H9 (cell line): ENCODE measurements around the gene UBXN10. TPM values are rescaled to one million over a fixed set of nuclear protein-coding genes. Genes with fewer than 3 reads are reported as not detected.

Source experiments
- DNase-seq: peaks from one replicate; pipeline ENCODE4 v3.0.0-alpha.2; 2017
- H2AFZ ChIP-seq: one replicate; pipeline ENCODE4 v1.6.1; 2013; ENCODE audit warnings: mild to moderate bottlenecking, low read length, control low read depth, moderate library complexity
- H2AK5ac ChIP-seq: 2 replicates; pipeline ENCODE4 v1.6.1; 2013; ENCODE audit warnings: low read length, control low read depth, mixed read lengths; ENCODE audit not compliant: insufficient read length
- H2BK120ac ChIP-seq: one replicate; pipeline ENCODE4 v1.6.1; 2013; ENCODE audit warnings: low read depth, mild to moderate bottlenecking, low read length, control low read depth, inconsistent platforms; ENCODE audit not compliant: poor library complexity, severe bottlenecking
- H2BK12ac ChIP-seq: 2 replicates; pipeline ENCODE4 v1.6.1; 2013; ENCODE audit warnings: low read length, control low read depth, mixed read lengths, low read depth; ENCODE audit not compliant: insufficient read length
- H2BK15ac ChIP-seq: 2 replicates; pipeline ENCODE4 v1.6.1; 2013; ENCODE audit warnings: low read depth, low read length, control low read depth
- H2BK20ac ChIP-seq: one replicate; pipeline ENCODE4 v1.6.1; 2013; ENCODE audit warnings: low read depth, mild to moderate bottlenecking, low read length, control low read depth, inconsistent platforms; ENCODE audit not compliant: poor library complexity, severe bottlenecking
- H2BK5ac ChIP-seq: 2 replicates; pipeline ENCODE4 v1.6.1; 2013; ENCODE audit warnings: low read length, control low read depth, mixed read lengths; ENCODE audit not compliant: insufficient read length
- H3K14ac ChIP-seq: 2 replicates; pipeline ENCODE4 v1.6.1; 2013; ENCODE audit warnings: low read length, control low read depth; ENCODE audit not compliant: insufficient read depth
- H3K18ac ChIP-seq: 2 replicates; pipeline ENCODE4 v1.6.1; 2013; ENCODE audit warnings: low read depth, mild to moderate bottlenecking, mixed read lengths, low read length, control low read depth; ENCODE audit not compliant: insufficient read length
- H3K23ac ChIP-seq: 2 replicates; pipeline ENCODE4 v1.6.1; 2013; ENCODE audit warnings: low read length, control low read depth, mixed read lengths, low read depth; ENCODE audit not compliant: insufficient read length
- H3K23me2 ChIP-seq: 2 replicates; pipeline ENCODE4 v1.6.1; 2013; ENCODE audit warnings: low read depth, mild to moderate bottlenecking, mixed read lengths, low read length, control low read depth; ENCODE audit not compliant: insufficient read length, poor library complexity, severe bottlenecking
- H3K27ac ChIP-seq: 2 replicates; pipeline ENCODE4 v1.5.1; 2013; ENCODE audit warnings: low read length, control low read depth, mixed read lengths, low read depth; ENCODE audit not compliant: insufficient read length
- H3K27me3 ChIP-seq: 2 replicates; pipeline ENCODE4 v1.6.1; 2013; ENCODE audit warnings: low read length, control low read depth, inconsistent platforms; ENCODE audit not compliant: insufficient read depth
- H3K4ac ChIP-seq: 2 replicates; pipeline ENCODE4 v1.6.1; 2013; ENCODE audit warnings: low read depth, mild to moderate bottlenecking, control low read depth, inconsistent platforms, low read length, moderate library complexity
- H3K4me1 ChIP-seq: 2 replicates; pipeline ENCODE4 v1.6.1; 2013; ENCODE audit warnings: low read length, control low read depth, inconsistent platforms; ENCODE audit not compliant: insufficient read depth
- H3K4me2 ChIP-seq: 2 replicates; pipeline ENCODE4 v1.6.1; 2013; ENCODE audit warnings: low read length, control low read depth, mixed read lengths; ENCODE audit not compliant: insufficient read length, insufficient read depth
- H3K56ac ChIP-seq: 2 replicates; pipeline ENCODE4 v1.6.1; 2013; ENCODE audit warnings: low read depth, mild to moderate bottlenecking, mixed read lengths, low read length, control low read depth; ENCODE audit not compliant: insufficient read length
- H3K79me1 ChIP-seq: 2 replicates; pipeline ENCODE4 v1.6.1; 2013; ENCODE audit warnings: low read depth, mild to moderate bottlenecking, moderate library complexity, low read length, control low read depth, inconsistent platforms; ENCODE audit not compliant: insufficient read depth, poor library complexity, severe bottlenecking
- H3K79me2 ChIP-seq: 2 replicates; pipeline ENCODE4 v1.6.1; 2013; ENCODE audit warnings: low read length, control low read depth, inconsistent platforms; ENCODE audit not compliant: insufficient read depth
- H3K9ac ChIP-seq: 2 replicates; pipeline ENCODE4 v1.6.1; 2013; ENCODE audit warnings: low read length, control low read depth, mixed read lengths; ENCODE audit not compliant: insufficient read length; ENCODE audit errors: extremely low read depth
- H3K9me3 ChIP-seq: one replicate; pipeline ENCODE4 v1.6.1; 2013; ENCODE audit warnings: low read depth, low read length, inconsistent platforms; ENCODE audit not compliant: control insufficient read depth
- H3T11ph ChIP-seq: one replicate; pipeline ENCODE4 v1.6.1; 2013; ENCODE audit warnings: mild to moderate bottlenecking, low read length, control low read depth, inconsistent platforms
- H4K20me1 ChIP-seq: one replicate; pipeline ENCODE4 v1.6.1; 2013; ENCODE audit not compliant: control insufficient read depth, insufficient read length, insufficient read depth
- H4K5ac ChIP-seq: 2 replicates; pipeline ENCODE4 v1.6.1; 2013; ENCODE audit warnings: low read depth, mild to moderate bottlenecking, mixed read lengths, low read length, control low read depth; ENCODE audit not compliant: insufficient read length
- H4K8ac ChIP-seq: replicated peaks from 2 replicates; pipeline ENCODE4 v1.6.1; 2013; ENCODE audit warnings: low read length, control low read depth, mixed read lengths, low read depth; ENCODE audit not compliant: insufficient read length
- H4K91ac ChIP-seq: 2 replicates; pipeline ENCODE4 v1.6.1; 2013; ENCODE audit warnings: low read depth, mild to moderate bottlenecking, moderate library complexity, mixed read lengths, low read length, control low read depth; ENCODE audit not compliant: insufficient read length
- H3K27ac Mint-ChIP-seq, 3 experiments: 2 replicates in 2 of 3; 3 replicates in 1 of 3; pipeline ENCODE4 v1.8.0; 2020 to 2021; ENCODE audit warnings: mixed read lengths in 3 of 3, mild to moderate bottlenecking in 1 of 3, moderate library complexity in 1 of 3
- H3K27me3 Mint-ChIP-seq: 2 replicates; pipeline ENCODE4 v1.8.0; 2021; ENCODE audit warnings: low read depth, mild to moderate bottlenecking, moderate library complexity, mixed read lengths
- H3K36me3 Mint-ChIP-seq, 3 experiments: 2 replicates in 2 of 3; 3 replicates in 1 of 3; pipeline ENCODE4 v1.8.0; 2020 to 2021; ENCODE audit warnings: low read depth in 3 of 3, mixed read lengths in 3 of 3; ENCODE audit not compliant: insufficient read depth in 1 of 3
- H3K4me1 Mint-ChIP-seq, 2 experiments: 2 replicates each; pipeline ENCODE4 v1.8.0; 2020; ENCODE audit warnings: mixed read lengths in 2 of 2
- H3K4me3 Mint-ChIP-seq, 2 experiments: 2 replicates in 1 of 2; 3 replicates in 1 of 2; pipeline ENCODE4 v1.8.0; 2020 to 2021; ENCODE audit warnings: mild to moderate bottlenecking in 2 of 2, mixed read lengths in 2 of 2, moderate library complexity in 1 of 2
- H3K9me3 Mint-ChIP-seq, 2 experiments: 2 replicates in 1 of 2; 3 replicates in 1 of 2; pipeline ENCODE4 v1.8.0; 2020; ENCODE audit warnings: mild to moderate bottlenecking in 2 of 2, mixed read lengths in 2 of 2, moderate library complexity in 1 of 2
- total RNA-seq: library from RNA; stranded (reverse); gene quantifications from 2 replicates; pipeline ENCODE4 v1.2.1, GENCODE V29; 2021
- TF ChIP-seq, protein P1 (sequence below): fragments of 200-600 bp; sonication (generic); conservative IDR thresholded peaks from 3 replicates; pipeline ENCODE4 v1.8.0; 2021; ENCODE audit warnings: antibody characterized with exemption, mild to moderate bottlenecking

Gene UBXN10
- total RNA-seq, 1 experiment from 2014 or later: 0.59 TPM

DNA sequence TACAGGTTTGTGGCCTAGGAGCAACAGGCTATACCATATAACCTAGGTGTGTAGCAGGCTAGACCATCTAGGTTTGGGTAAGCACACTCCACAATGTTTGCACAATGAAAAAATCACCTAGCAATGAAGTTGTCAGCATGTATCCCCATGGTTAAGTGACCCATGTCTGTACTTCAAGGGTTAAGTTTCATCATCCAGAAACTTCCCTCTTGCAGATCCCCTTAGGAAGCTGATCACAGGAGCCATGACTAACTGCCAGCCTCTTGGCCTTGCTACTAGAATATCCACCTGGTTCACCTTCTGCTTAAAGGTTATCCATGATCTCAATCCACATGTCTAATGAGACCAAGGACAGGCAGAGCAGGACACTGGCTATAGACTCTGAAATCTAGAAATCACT is 3.5 kb upstream of the UBXN10 start:
- Histone ChIP-seq H3K23ac (no peak overlapping the region), H2AFZ (no peak overlapping the region), H2BK120ac (no peak overlapping the region), H3K56ac (no peak overlapping the region), H2BK15ac (no peak overlapping the region), H4K91ac (no peak overlapping the region), H3K4me2 (no peak overlapping the region), H3K27ac (no peak overlapping the region), H3K23me2 (peaks cover 6% of the 10 kb centered on the region), H3K9me3 (no peaks in the 10 kb centered on the region), H3K27me3 (no peaks in the 10 kb centered on the region; the same call in 1 of the 2 replicates), H2AK5ac (no peak overlapping the region), H3K79me2 (no peaks in the 10 kb centered on the region), H4K20me1 (no peaks in the 10 kb centered on the region), H3K18ac (no peak overlapping the region), H3K14ac (no peak overlapping the region), H3K79me1 (no peaks in the 10 kb centered on the region), H3K4me1 (0 out of 2 replicates have a peak, but pooled peaks cover 3% of the 10 kb centered on the region), H4K8ac (no peak overlapping the region), H3K9ac (no peak overlapping the region), H4K5ac (no peak overlapping the region), H2BK12ac (no peak overlapping the region), H3K4ac (no peak overlapping the region), H3T11ph (no peak overlapping the region), H2BK20ac (no peak overlapping the region), H2BK5ac (no peak overlapping the region)
- TF ChIP-seq, protein P1, sequence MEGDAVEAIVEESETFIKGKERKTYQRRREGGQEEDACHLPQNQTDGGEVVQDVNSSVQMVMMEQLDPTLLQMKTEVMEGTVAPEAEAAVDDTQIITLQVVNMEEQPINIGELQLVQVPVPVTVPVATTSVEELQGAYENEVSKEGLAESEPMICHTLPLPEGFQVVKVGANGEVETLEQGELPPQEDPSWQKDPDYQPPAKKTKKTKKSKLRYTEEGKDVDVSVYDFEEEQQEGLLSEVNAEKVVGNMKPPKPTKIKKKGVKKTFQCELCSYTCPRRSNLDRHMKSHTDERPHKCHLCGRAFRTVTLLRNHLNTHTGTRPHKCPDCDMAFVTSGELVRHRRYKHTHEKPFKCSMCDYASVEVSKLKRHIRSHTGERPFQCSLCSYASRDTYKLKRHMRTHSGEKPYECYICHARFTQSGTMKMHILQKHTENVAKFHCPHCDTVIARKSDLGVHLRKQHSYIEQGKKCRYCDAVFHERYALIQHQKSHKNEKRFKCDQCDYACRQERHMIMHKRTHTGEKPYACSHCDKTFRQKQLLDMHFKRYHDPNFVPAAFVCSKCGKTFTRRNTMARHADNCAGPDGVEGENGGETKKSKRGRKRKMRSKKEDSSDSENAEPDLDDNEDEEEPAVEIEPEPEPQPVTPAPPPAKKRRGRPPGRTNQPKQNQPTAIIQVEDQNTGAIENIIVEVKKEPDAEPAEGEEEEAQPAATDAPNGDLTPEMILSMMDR: no peak
- Mint-ChIP-seq H3K27me3 (peaks cover 81% of the 10 kb centered on the region), H3K27ac (no peak overlapping the region), H3K4me3 (no peak overlapping the region), H3K9me3 (peaks cover 3 to 8% of the 10 kb centered on the region in 2 experiments; a peak in 4 of 5 replicates), H3K36me3 (no peaks in the 10 kb centered on the region), H3K4me1 (peaks cover 16 to 21% of the 10 kb centered on the region in 2 experiments)
- DNase-seq: no peak
